HepG2 (cell line): ENCODE measurements around the gene TRAK1. TPM values are rescaled to one million over a fixed set of nuclear protein-coding genes. Genes with fewer than 3 reads are reported as not detected.

Source experiments
- ATAC-seq: fragments of 200-7000 bp; cut with Tn5 transposase; 3 replicates; pipeline ENCODE4 v1.9.1; 2020; ENCODE audit warnings: mild to moderate bottlenecking, moderate library complexity
- BruUV-seq: library from RNA; stranded (reverse); fragments of 400-500 nt; replicated peaks from 2 replicates; lab custom pipeline; 2021; lab: Mats Ljungman, UMichigan
- CTCF ChIA-PET: fragments of 300-600 bp; formaldehyde crosslinking; extraction: SDS; loops from one replicate; lab custom pipeline; 2021; ENCODE audit warnings: low total read pairs, inconsistent platforms, low intra/inter-chr PET ratio; lab: Yijun Ruan, JAX
- POLR2A ChIA-PET: fragments of 350-600 bp; sonication (Branson Sonifier 250); formaldehyde crosslinking; loops from one replicate; lab custom pipeline; 2020; ENCODE audit warnings: antibody characterized with exemption, inconsistent platforms; lab: Yijun Ruan, JAX
- DNase-seq: peaks from one replicate; pipeline ENCODE4 v3.0.0-alpha.2; 2015; ENCODE audit warnings: low spot score
- FAIRE-seq: peaks from 3 replicates; lab custom pipeline; 2011; peaks lifted over from hg19 to GRCh38; lab: Jason Lieb, UNC
- H2AFZ ChIP-seq: one replicate; pipeline ENCODE4 v1.6.1; 2011; ENCODE audit warnings: low read length, inconsistent platforms
- H3K27ac ChIP-seq: fragments of 300-600 bp; 3 replicates; pipeline ENCODE4 v1.8.0; 2011; ENCODE audit warnings: mixed run types, mild to moderate bottlenecking, mixed read lengths, low read length, inconsistent platforms; ENCODE audit not compliant: insufficient read depth; ENCODE audit errors: extremely low read length
- H3K27me3 ChIP-seq, 2 experiments: fragments of 200-600 bp in 1 of 2; 2 replicates in 1 of 2; 3 replicates in 1 of 2; pipeline versions ENCODE4 v1.6.0 to v1.8.0; 2011; ENCODE audit warnings: low read length in 2 of 2, mild to moderate bottlenecking in 2 of 2, moderate library complexity in 2 of 2, inconsistent platforms in 1 of 2; ENCODE audit not compliant: insufficient read depth in 2 of 2, control insufficient read depth in 1 of 2
- H3K36me3 ChIP-seq, 2 experiments: fragments of 200-600 bp in 1 of 2; replicated peaks in 1 of 2; 2 replicates in 1 of 2; 3 replicates in 1 of 2; pipeline versions ENCODE4 v1.5.1 to v1.8.0; 2011; ENCODE audit warnings: low read length in 2 of 2, inconsistent platforms in 1 of 2; ENCODE audit not compliant: insufficient read depth in 2 of 2, control insufficient read depth in 1 of 2
- H3K4me1 ChIP-seq: 2 replicates; pipeline ENCODE4 v1.5.1; 2012; ENCODE audit warnings: low read length, inconsistent platforms; ENCODE audit not compliant: insufficient read depth
- H3K4me2 ChIP-seq: 2 replicates; pipeline ENCODE4 v1.6.0; 2011; ENCODE audit warnings: low read depth, low read length, inconsistent platforms
- H3K4me3 ChIP-seq, 3 experiments: fragments of 200-600 bp in 1 of 3; sonication (generic), shearing (Covaris generic) in 1 of 3; replicated peaks in 1 of 3; 2 replicates each; pipeline ENCODE4 v1.5.1; 2011 to 2016; ENCODE audit warnings: low read length in 3 of 3, inconsistent platforms in 2 of 3, low read depth in 2 of 3, mild to moderate bottlenecking in 2 of 3, control low read depth in 1 of 3, mixed read lengths in 1 of 3; ENCODE audit not compliant: insufficient read depth in 1 of 3
- H3K79me2 ChIP-seq: one replicate; pipeline ENCODE4 v1.6.1; 2011; ENCODE audit warnings: low read length, inconsistent platforms; ENCODE audit not compliant: insufficient read depth
- H3K9ac ChIP-seq: 2 replicates; pipeline ENCODE4 v1.6.0; 2011; ENCODE audit warnings: mild to moderate bottlenecking, low read depth, low read length, inconsistent platforms; ENCODE audit not compliant: insufficient read depth
- H3K9me3 ChIP-seq: 2 replicates; pipeline ENCODE4 v1.5.1; 2012; ENCODE audit warnings: mild to moderate bottlenecking, low read length
- H4K20me1 ChIP-seq: 2 replicates; pipeline ENCODE4 v1.6.0; 2011; ENCODE audit warnings: inconsistent platforms, mild to moderate bottlenecking, low read length, moderate library complexity; ENCODE audit not compliant: insufficient read depth
- ARNT ChIP-seq: fragments of 450-650 bp; IDR thresholded peaks from 2 replicates; pipeline ENCODE4 v1.6.1; 2017
- CERS6 ChIP-seq: sonication (generic); formaldehyde crosslinking; IDR thresholded peaks from 2 replicates; pipeline ENCODE4 v1.5.0; 2020; ENCODE audit warnings: missing genetic modification reagents
- CHD4 ChIP-seq: fragments of 200-600 bp; sonication (generic); IDR thresholded peaks from 2 replicates; pipeline ENCODE4 v1.7.0; 2017; ENCODE audit warnings: mild to moderate bottlenecking, low read length, borderline replicate concordance
- ELF3 ChIP-seq: IDR thresholded peaks from 2 replicates; pipeline ENCODE4 v1.6.1; 2016; ENCODE audit warnings: missing genetic modification reagents, missing compliant biosample characterization
- SAP130 ChIP-seq: IDR thresholded peaks from 2 replicates; pipeline ENCODE4 v1.6.1; 2016; ENCODE audit warnings: low read depth
- TEAD3 ChIP-seq: optimal IDR thresholded peaks from 2 replicates; pipeline ENCODE3; 2016; ENCODE audit warnings: borderline replicate concordance
- ZNF670 ChIP-seq: sonication (generic); formaldehyde crosslinking; IDR thresholded peaks from 2 replicates; pipeline ENCODE4 v1.8.0; 2022; ENCODE audit warnings: mild to moderate bottlenecking, missing genetic modification reagents, borderline replicate concordance
- ZSCAN22 ChIP-seq: sonication (generic); formaldehyde crosslinking; IDR thresholded peaks from 2 replicates; pipeline ENCODE4 v1.4.0; 2020; ENCODE audit warnings: mild to moderate bottlenecking, missing genetic modification reagents
- WGBS: methylation state at CpG from one replicate; pipeline ENCODE4 v1.1.6; 2017; ENCODE audit warnings: low lambda C conversion rate; 5-methylcytosine and 5-hydroxymethylcytosine counted together
- in situ Hi-C: cut with HindIII; loops from 2 replicates; pipeline ENCODE4 v1.10.0; 2017; ENCODE audit warnings: low pct_unique_long_range_greater_than_20kb; ENCODE audit not compliant: extremely low pct_ligation_motif_present
- intact Hi-C: fragments of 100-400 bp; cut with micrococcal nuclease; formaldehyde crosslinking; loops from one replicate; pipeline ENCODE4 v1.10.0; 2022; ENCODE audit not compliant: unreplicated experiment
- polyA plus RNA-seq, 8 experiments: library from polyadenylated mRNA; depleted of rRNA in 3 of 8; stranded (reverse) in 7 of 8; unstranded in 1 of 8; fragments of >200 nt; fragmentation: Illumina TruSeq in 4 of 8; extraction: Trizol in 4 of 8; gene quantifications; 2 replicates each; pipeline versions ENCODE4 v1.2.1 to v1.2.3, GENCODE V29; 2011 to 2016; ENCODE audit warnings: low read depth in 4 of 8, missing spikeins in 1 of 8, mixed read lengths in 1 of 8; ENCODE audit not compliant: insufficient read depth in 1 of 8
- total RNA-seq, 5 experiments: library from RNA; depleted of rRNA; stranded (reverse); fragments of >200 nt; fragmentation: Illumina TruSeq; extraction: Trizol; gene quantifications; 2 replicates each; pipeline ENCODE4 v1.2.3, GENCODE V29; 2016; ENCODE audit warnings: low read depth in 1 of 5
- TF ChIP-seq, protein P1 (sequence below): sonication (generic); formaldehyde crosslinking; IDR thresholded peaks from 2 replicates; pipeline ENCODE4 v1.9.0; 2021; ENCODE audit warnings: mild to moderate bottlenecking, missing genetic modification reagents

The TRAK1 gene
- total and polyA plus RNA-seq, 2 of the 13 experiments (the other 11 are each of a cell fraction or from before 2014, with no cell fraction given) = 20.5 to 46.6 TPM

DNA sequence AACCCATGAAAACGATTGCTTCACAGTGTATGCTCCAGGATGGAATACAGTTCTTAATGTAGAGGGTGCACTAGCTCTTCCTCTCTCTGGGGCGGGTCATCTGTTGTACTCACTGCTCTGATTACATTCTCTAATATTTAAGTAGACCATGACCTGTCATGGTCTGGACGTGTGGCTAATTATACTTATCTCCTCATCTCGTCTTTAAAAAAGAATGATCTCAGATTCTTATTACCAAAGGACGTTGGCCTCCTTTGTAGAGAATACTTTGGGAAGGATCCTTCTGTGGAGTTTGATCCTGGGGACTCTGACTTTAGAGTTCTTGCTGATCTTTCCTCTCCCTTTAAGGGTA is 48.4 kb upstream of the TRAK1 start:
- in situ Hi-C loops = no loop called here
- Histone ChIP-seq H3K27ac (peak overlapping the region; percentile 30), H2AFZ (no peak overlapping the region), H4K20me1 (peaks cover 16% of the 10 kb centered on the region), H3K36me3 (no peaks in the 10 kb centered on the region), H3K4me2 (peak overlapping the region; percentile 74), H3K79me2 (peaks cover 68% of the 10 kb centered on the region), H3K9ac (peak overlapping the region; percentile 44), H3K27me3 (no peaks in the 10 kb centered on the region), H3K9me3 (no peaks in the 10 kb centered on the region), H3K4me1 (peaks cover 61% of the 10 kb centered on the region), H3K4me3 (peak overlapping the region in 2 of 3 experiments; percentile 39 to 41; a peak in 3 of 6 replicates)
- FAIRE-seq (no peak), DNase-seq (no peak), ATAC-seq (peak; percentile 57)
- POLR2A ChIA-PET = interaction anchor here (1.1 kb wide), 1 partner anchor 10 kb away, joined by 4 read pairs; no protein-coding TSS in a partner anchor
- CTCF ChIA-PET = no interaction called here
- 22% methylated on average over 5 of the region's 5 CpGs for WGBS
- TF ChIP-seq SAP130 = 0 out of 2 replicates have a peak, but pooled peaks have one; percentile 5
- no peak for TF ChIP-seq TEAD3 (CRISPR knock-in tag)
- BruUV-seq = no TSS peak
- intact Hi-C loops = loop anchor here (5.0 kb wide), 1 partner anchor 40 kb away; no protein-coding TSS in a partner anchor

DNA sequence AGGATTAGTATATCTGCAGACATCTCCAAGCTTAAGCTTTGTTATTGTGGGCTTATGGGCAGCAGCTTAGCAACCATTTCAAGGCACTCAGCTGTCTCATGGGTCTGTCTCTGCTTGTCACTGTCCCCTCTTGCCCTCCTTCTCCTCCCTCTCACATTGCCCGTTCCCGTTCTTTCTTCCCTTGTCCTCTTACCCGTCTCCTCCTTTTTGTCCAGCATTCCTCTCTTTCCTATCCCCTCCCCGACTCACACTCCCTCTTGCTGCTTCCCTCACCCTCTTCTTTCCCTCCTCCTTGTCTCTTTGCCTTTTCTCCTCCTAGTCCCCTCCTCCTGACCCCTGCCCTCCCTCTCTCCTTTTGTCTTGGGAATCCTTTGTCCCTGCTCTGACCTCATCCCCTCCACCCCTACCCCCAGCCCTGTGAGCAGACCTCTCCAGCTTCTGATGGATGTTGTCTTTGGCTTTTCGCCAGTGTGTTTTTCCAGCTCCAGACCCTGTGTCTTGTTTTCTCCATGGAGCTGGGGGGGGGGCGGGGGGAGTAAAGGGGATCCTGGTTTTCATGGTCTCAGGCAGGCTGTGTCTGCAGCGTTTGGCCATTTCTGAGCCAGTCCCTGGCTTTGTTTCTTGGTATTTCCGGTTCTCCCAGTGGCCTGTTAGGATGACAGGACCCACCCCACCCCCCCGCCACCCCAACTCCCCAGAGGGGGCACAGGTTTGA is 47.9 kb upstream of the TRAK1 start:
- H3K36me3 ChIP-seq = no peaks in the 10 kb centered on the region
- BruUV-seq = no TSS peak
- whole genome bisulfite sequencing = 19% methylated on average over 9 of the region's 9 CpGs
- H4K20me1 ChIP-seq = peaks cover 16% of the 10 kb centered on the region
- H3K79me2 ChIP-seq = peaks cover 68% of the 10 kb centered on the region
- DNase-seq (peak; percentile 87), FAIRE-seq (no peak), ATAC-seq (peak; percentile 50)
- POLR2A ChIA-PET = interaction anchor here (1.1 to 1.6 kb wide), 2 partner anchors 10 to 12 kb away, joined by 4 to 6 read pairs; no protein-coding TSS in a partner anchor
- peak overlapping the region; percentile 74 for H3K4me2 ChIP-seq
- H3K27ac ChIP-seq = peak overlapping the region; percentile 30
- peak overlapping the region; percentile 44 for H3K9ac ChIP-seq
- no peaks in the 10 kb centered on the region for H3K27me3 ChIP-seq
- no peaks in the 10 kb centered on the region for H3K9me3 ChIP-seq
- in situ Hi-C loops = no loop called here
- CTCF ChIA-PET = no interaction called here
- H3K4me3 ChIP-seq = peak overlapping the region in 2 of 3 experiments; percentile 39 to 41; a peak in 4 of 6 replicates
- H2AFZ ChIP-seq = no peak overlapping the region
- H3K4me1 ChIP-seq = peaks cover 66% of the 10 kb centered on the region
- intact Hi-C loops = loop anchor here (5.0 kb wide), 1 partner anchor 39 kb away; no protein-coding TSS in a partner anchor
- TF ChIP-seq SAP130 (0 out of 2 replicates have a peak, but pooled peaks have one; percentile 11), CERS6 (no peak), ARNT (no peak), CHD4 (no peak), ELF3 (CRISPR knock-in tag) (no peak), ZNF670 (no peak), ZSCAN22 (no peak)
- TF ChIP-seq, protein P1, sequence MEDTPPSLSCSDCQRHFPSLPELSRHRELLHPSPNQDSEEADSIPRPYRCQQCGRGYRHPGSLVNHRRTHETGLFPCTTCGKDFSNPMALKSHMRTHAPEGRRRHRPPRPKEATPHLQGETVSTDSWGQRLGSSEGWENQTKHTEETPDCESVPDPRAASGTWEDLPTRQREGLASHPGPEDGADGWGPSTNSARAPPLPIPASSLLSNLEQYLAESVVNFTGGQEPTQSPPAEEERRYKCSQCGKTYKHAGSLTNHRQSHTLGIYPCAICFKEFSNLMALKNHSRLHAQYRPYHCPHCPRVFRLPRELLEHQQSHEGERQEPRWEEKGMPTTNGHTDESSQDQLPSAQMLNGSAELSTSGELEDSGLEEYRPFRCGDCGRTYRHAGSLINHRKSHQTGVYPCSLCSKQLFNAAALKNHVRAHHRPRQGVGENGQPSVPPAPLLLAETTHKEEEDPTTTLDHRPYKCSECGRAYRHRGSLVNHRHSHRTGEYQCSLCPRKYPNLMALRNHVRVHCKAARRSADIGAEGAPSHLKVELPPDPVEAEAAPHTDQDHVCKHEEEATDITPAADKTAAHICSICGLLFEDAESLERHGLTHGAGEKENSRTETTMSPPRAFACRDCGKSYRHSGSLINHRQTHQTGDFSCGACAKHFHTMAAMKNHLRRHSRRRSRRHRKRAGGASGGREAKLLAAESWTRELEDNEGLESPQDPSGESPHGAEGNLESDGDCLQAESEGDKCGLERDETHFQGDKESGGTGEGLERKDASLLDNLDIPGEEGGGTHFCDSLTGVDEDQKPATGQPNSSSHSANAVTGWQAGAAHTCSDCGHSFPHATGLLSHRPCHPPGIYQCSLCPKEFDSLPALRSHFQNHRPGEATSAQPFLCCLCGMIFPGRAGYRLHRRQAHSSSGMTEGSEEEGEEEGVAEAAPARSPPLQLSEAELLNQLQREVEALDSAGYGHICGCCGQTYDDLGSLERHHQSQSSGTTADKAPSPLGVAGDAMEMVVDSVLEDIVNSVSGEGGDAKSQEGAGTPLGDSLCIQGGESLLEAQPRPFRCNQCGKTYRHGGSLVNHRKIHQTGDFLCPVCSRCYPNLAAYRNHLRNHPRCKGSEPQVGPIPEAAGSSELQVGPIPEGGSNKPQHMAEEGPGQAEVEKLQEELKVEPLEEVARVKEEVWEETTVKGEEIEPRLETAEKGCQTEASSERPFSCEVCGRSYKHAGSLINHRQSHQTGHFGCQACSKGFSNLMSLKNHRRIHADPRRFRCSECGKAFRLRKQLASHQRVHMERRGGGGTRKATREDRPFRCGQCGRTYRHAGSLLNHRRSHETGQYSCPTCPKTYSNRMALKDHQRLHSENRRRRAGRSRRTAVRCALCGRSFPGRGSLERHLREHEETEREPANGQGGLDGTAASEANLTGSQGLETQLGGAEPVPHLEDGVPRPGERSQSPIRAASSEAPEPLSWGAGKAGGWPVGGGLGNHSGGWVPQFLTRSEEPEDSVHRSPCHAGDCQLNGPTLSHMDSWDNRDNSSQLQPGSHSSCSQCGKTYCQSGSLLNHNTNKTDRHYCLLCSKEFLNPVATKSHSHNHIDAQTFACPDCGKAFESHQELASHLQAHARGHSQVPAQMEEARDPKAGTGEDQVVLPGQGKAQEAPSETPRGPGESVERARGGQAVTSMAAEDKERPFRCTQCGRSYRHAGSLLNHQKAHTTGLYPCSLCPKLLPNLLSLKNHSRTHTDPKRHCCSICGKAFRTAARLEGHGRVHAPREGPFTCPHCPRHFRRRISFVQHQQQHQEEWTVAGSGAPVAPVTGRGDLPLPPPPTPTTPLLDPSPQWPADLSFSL = no peak
